SK-N-SH (cell line): ENCODE measurements around the gene STK36.
A peak's percentile ranks its signal among the peaks of the same experiment; 100 is the strongest.

Experiments used
- CTCF ChIP-seq: fragments of 200-600 bp; sonication (generic); IDR thresholded peaks from 2 replicates; pipeline ENCODE4 v1.6.1; 2017; ENCODE audit warnings: antibody characterized with exemption, mild to moderate bottlenecking, moderate library complexity
- EP300 ChIP-seq, 2 experiments: IDR thresholded peaks; 2 replicates each; pipeline versions ENCODE4 v1.4.0 to v1.6.1; 2012; ENCODE audit warnings: borderline replicate concordance in 1 of 2, low read depth in 1 of 2, low read length in 1 of 2
- JUND ChIP-seq: IDR thresholded peaks from 2 replicates; pipeline ENCODE4 v1.4.0; 2012
- NRF1 ChIP-seq: IDR thresholded peaks from 2 replicates; pipeline ENCODE4 v1.6.1; 2012; ENCODE audit warnings: low read depth, mild to moderate bottlenecking, low read length
- PBX3 ChIP-seq: IDR thresholded peaks from 2 replicates; pipeline ENCODE4; 2012
- RAD21 ChIP-seq: IDR thresholded peaks from 2 replicates; pipeline ENCODE4 v1.6.1; 2012; ENCODE audit warnings: mild to moderate bottlenecking, low read length
- RFX5 ChIP-seq: IDR thresholded peaks from 2 replicates; pipeline ENCODE4 v1.6.1; 2012; ENCODE audit warnings: mild to moderate bottlenecking, improper control_type of control experiment, low read length
- TAF1 ChIP-seq: IDR thresholded peaks from 2 replicates; pipeline ENCODE4 v1.6.1; 2012; ENCODE audit warnings: low read depth, mild to moderate bottlenecking, low read length, moderate library complexity, borderline replicate concordance
- USF1 ChIP-seq: IDR thresholded peaks from 2 replicates; pipeline ENCODE4 v1.4.0; 2012; ENCODE audit warnings: low read depth, borderline replicate concordance

- TF ChIP-seq CTCF (peak; percentile 83), NRF1 (peak; percentile 74), EP300 (IDR thresholded peaks at IDR 0.05; ENCODE audit: borderline replicate concordance in 1 of 2, low read depth in 1 of 2, low read length in 1 of 2) (no peak), RAD21 (peak; percentile 59), PBX3 (no peak), USF1 (peak; percentile 81), RFX5 (no peak), JUND (no peak), TAF1 (peak; percentile 51)
These were observed 39.0 kb downstream of the STK36 start, which contains the start of gene TTLL4 for GRCh38 chr2:218710687-218711549.
